K562 (cell line): ENCODE data around the gene MTRF1L. TPM values are rescaled to one million over a fixed set of nuclear protein-coding genes. Genes with fewer than 3 reads are reported as not detected.

Experiments
- CHD1 ChIP-seq: fragments of 200-600 bp; sonication (generic); IDR thresholded peaks from one replicate; pipeline ENCODE4 v1.6.1; 2012; ENCODE audit warnings: mild to moderate bottlenecking, moderate library complexity, low read length, inconsistent platforms
- ESRRA ChIP-seq: fragments of 450-650 bp; IDR thresholded peaks from 2 replicates; pipeline ENCODE4 v1.6.1; 2014; ENCODE audit warnings: low read depth, mild to moderate bottlenecking, moderate library complexity, borderline replicate concordance
- KAT7 ChIP-seq: sonication (generic); formaldehyde crosslinking; IDR thresholded peaks from 2 replicates; pipeline ENCODE4 v1.8.0; 2022; ENCODE audit warnings: missing genetic modification reagents, mild to moderate bottlenecking, borderline replicate concordance
- KDM1A ChIP-seq, 2 experiments: fragments of 450-650 bp; IDR thresholded peaks; 2 replicates each; pipeline ENCODE4 v1.6.1; 2016; ENCODE audit warnings: mild to moderate bottlenecking in 2 of 2
- MED1 ChIP-seq: sonication (generic); formaldehyde crosslinking; IDR thresholded peaks from 2 replicates; pipeline ENCODE4 v1.8.1; 2023; ENCODE audit warnings: missing genetic modification reagents, borderline replicate concordance
- POLR2A ChIP-seq: fragments of 450-650 bp; conservative IDR thresholded peaks from 2 replicates; pipeline ENCODE4 v1.6.1; 2016
- POLR2H ChIP-seq: IDR thresholded peaks from 2 replicates; pipeline ENCODE4 v1.6.1; 2016; ENCODE audit warnings: missing genetic modification characterization, low read depth, mild to moderate bottlenecking, control low read depth, missing compliant biosample characterization, moderate library complexity
- RBFOX2 ChIP-seq: fragments of 200-400 bp; formaldehyde crosslinking; IDR thresholded peaks from 2 replicates; pipeline ENCODE4 v1.6.1; 2017; ENCODE audit warnings: low read depth, mild to moderate bottlenecking, low read length, moderate library complexity
- SMARCA4 ChIP-seq: fragments of 450-650 bp; IDR thresholded peaks from 2 replicates; pipeline ENCODE4 v1.6.1; 2016
- SMARCB1 ChIP-seq: IDR thresholded peaks from 2 replicates; pipeline ENCODE4 v1.6.1; 2011; ENCODE audit warnings: improper control_type of control experiment, low read depth; ENCODE audit not compliant: insufficient read length
- TAL1 ChIP-seq: fragments of 450-650 bp; IDR thresholded peaks from 2 replicates; pipeline ENCODE4 v1.6.1; 2016; ENCODE audit warnings: mild to moderate bottlenecking
- ZFPM2 ChIP-seq: fragments of 250-450 bp; sonication (Bioruptor Pico); IDR thresholded peaks from 2 replicates; pipeline ENCODE4 v1.5.1; 2022; ENCODE audit warnings: mild to moderate bottlenecking
- ZNF175 ChIP-seq: fragments of 200-800 bp; sonication (Bioruptor generic); IDR thresholded peaks from 2 replicates; pipeline ENCODE4 v1.6.1; 2016; ENCODE audit warnings: low read depth, mild to moderate bottlenecking, missing genetic modification characterization, missing compliant biosample characterization
- ZNF507 ChIP-seq: conservative IDR thresholded peaks from 2 replicates; pipeline ENCODE4 v1.6.1; 2017; ENCODE audit warnings: missing genetic modification characterization, missing compliant biosample characterization
- ZNF766 ChIP-seq: fragments of 200-800 bp; sonication (Bioruptor generic); conservative IDR thresholded peaks from 2 replicates; pipeline ENCODE4 v1.6.1; 2016; ENCODE audit warnings: missing genetic modification characterization, missing compliant biosample characterization
- ZNF780A ChIP-seq: fragments of 250-450 bp; sonication (Bioruptor Pico); IDR thresholded peaks from 2 replicates; pipeline ENCODE4 v1.5.0; 2021; ENCODE audit warnings: mild to moderate bottlenecking
- polyA plus RNA-seq, 8 experiments: library from polyadenylated mRNA; depleted of rRNA in 4 of 8; stranded (reverse) in 5 of 8; unstranded in 3 of 8; fragments of >200 nt; fragmentation: Nextera tagmentation in 2 of 8; fragmentation: Illumina TruSeq in 1 of 8; extraction: Ambion mirVana in 2 of 8; extraction: Trizol in 1 of 8; gene quantifications; 2 replicates each; pipeline versions ENCODE4 v1.2.1 to v1.2.3, GENCODE V29; 2011 to 2014; ENCODE audit warnings: inconsistent platforms in 1 of 8, missing spikeins in 1 of 8
- total RNA-seq, 7 experiments: library from RNA; depleted of rRNA in 6 of 7; stranded (reverse); fragments of >200 nt in 6 of 7; fragmentation: Illumina TruSeq in 2 of 7; extraction: Trizol in 2 of 7; gene quantifications; 2 replicates each; pipeline versions ENCODE4 v1.2.1 to v1.2.3, GENCODE V29; 2011 to 2021; ENCODE audit warnings: low replicate concordance in 1 of 7
- TF ChIP-seq, protein P1 (sequence below): fragments of 450-650 bp; formaldehyde crosslinking; IDR thresholded peaks from 2 replicates; pipeline ENCODE4 v1.4.0; 2022; ENCODE audit warnings: mild to moderate bottlenecking, moderate library complexity
- TF ChIP-seq, protein P2 (sequence below): fragments of 450-650 bp; formaldehyde crosslinking; conservative IDR thresholded peaks from 2 replicates; pipeline ENCODE4 v1.4.0; 2022; ENCODE audit warnings: mild to moderate bottlenecking, missing genetic modification characterization
- TF ChIP-seq, protein P3 (sequence below), 2 experiments: fragments of 450-650 bp in 1 of 2; IDR thresholded peaks; 2 replicates each; pipeline ENCODE4 v1.6.1; 2011 to 2017; ENCODE audit warnings: low read depth in 2 of 2, antibody characterized with exemption in 1 of 2, borderline replicate concordance in 1 of 2, low read length in 1 of 2, mild to moderate bottlenecking in 1 of 2, mixed read lengths in 1 of 2; ENCODE audit not compliant: control insufficient read depth in 1 of 2

Gene MTRF1L
- total and polyA plus RNA-seq, 9 of the 15 experiments (the other 6 are each of a cell fraction or from before 2014, with no cell fraction given): 10.7 to 34.0 (median 30.2) TPM

DNA sequence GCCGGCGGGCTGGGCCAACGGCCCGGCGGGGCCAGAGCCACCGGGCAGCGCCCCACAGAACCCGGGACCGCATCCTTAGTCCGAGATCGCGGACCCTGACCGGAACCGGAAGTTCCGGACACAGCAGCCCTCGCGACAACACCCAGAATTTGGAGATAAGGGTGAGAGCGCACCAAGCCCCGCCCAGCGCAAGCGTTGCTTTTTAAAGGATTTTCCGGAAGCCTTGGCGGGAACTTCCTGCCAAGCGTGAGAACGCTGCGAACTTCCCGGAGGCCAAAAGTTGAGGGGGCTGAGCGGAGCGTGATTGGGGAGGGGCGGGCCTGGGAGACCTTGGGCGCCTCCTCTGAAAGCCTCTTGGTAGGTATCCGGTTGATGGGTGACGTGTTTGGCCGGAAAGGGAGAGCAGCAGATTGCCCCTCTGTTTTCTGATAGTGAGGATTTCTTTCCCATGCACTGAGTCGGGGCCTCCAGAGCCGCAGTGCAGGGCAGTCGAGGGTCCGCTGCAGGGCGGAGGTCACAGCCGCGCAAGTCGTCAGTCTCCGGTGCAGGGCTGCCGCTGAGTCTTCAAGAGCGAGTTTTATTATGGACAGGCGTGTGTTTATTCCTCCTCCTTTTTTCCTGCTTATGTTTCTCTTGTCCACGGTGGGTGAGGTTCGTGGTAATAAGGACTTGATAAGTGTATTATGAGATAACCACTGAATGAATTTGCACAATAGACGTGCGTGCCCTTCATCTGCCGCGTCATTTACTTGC is at the start of gene MTRF1L (continued):
- TF ChIP-seq, protein P1, sequence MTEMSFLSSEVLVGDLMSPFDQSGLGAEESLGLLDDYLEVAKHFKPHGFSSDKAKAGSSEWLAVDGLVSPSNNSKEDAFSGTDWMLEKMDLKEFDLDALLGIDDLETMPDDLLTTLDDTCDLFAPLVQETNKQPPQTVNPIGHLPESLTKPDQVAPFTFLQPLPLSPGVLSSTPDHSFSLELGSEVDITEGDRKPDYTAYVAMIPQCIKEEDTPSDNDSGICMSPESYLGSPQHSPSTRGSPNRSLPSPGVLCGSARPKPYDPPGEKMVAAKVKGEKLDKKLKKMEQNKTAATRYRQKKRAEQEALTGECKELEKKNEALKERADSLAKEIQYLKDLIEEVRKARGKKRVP (CRISPR knock-in tag): no peak
- TF ChIP-seq TAL1 (no peak), KAT7 (CRISPR knock-in tag) (no peak), RBFOX2 (peak; percentile 93), ZFPM2 (CRISPR knock-in tag) (no peak), SMARCA4 (no peak; the same call in none of the 2 replicates), POLR2A (peak; percentile 89), KDM1A (IDR thresholded peaks at IDR 0.05) (no peak), CHD1 (peak; percentile 55), POLR2H (tag) (peak; percentile 81), ZNF780A (CRISPR knock-in tag) (no peak), ZNF175 (CRISPR knock-in tag) (no peak), SMARCB1 (peak; percentile 49), ZNF507 (tag) (no peak), ZNF766 (CRISPR knock-in tag) (peak; percentile 71; the same call in 1 of the 2 replicates), ESRRA (peak; percentile 70), MED1 (CRISPR knock-in tag) (no peak)
- TF ChIP-seq, protein P2, sequence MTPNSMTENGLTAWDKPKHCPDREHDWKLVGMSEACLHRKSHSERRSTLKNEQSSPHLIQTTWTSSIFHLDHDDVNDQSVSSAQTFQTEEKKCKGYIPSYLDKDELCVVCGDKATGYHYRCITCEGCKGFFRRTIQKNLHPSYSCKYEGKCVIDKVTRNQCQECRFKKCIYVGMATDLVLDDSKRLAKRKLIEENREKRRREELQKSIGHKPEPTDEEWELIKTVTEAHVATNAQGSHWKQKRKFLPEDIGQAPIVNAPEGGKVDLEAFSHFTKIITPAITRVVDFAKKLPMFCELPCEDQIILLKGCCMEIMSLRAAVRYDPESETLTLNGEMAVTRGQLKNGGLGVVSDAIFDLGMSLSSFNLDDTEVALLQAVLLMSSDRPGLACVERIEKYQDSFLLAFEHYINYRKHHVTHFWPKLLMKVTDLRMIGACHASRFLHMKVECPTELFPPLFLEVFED: 0 out of 2 replicates have a peak, but pooled peaks have one; percentile 50
- TF ChIP-seq, protein P3, sequence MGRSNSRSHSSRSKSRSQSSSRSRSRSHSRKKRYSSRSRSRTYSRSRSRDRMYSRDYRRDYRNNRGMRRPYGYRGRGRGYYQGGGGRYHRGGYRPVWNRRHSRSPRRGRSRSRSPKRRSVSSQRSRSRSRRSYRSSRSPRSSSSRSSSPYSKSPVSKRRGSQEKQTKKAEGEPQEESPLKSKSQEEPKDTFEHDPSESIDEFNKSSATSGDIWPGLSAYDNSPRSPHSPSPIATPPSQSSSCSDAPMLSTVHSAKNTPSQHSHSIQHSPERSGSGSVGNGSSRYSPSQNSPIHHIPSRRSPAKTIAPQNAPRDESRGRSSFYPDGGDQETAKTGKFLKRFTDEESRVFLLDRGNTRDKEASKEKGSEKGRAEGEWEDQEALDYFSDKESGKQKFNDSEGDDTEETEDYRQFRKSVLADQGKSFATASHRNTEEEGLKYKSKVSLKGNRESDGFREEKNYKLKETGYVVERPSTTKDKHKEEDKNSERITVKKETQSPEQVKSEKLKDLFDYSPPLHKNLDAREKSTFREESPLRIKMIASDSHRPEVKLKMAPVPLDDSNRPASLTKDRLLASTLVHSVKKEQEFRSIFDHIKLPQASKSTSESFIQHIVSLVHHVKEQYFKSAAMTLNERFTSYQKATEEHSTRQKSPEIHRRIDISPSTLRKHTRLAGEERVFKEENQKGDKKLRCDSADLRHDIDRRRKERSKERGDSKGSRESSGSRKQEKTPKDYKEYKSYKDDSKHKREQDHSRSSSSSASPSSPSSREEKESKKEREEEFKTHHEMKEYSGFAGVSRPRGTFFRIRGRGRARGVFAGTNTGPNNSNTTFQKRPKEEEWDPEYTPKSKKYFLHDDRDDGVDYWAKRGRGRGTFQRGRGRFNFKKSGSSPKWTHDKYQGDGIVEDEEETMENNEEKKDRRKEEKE (IDR thresholded peaks at IDR 0.05; ENCODE audit: borderline replicate concordance in 1 of 2, control insufficient read depth in 1 of 2, low read depth in 2 of 2, low read length in 1 of 2): no peak; a peak in 1 of 4 replicates
